Ectodermal cell (in vitro differentiated cells): Measurements from ENCODE around the gene CCL1.

Experiments used
- H3K27ac ChIP-seq: 2 replicates; pipeline ENCODE4 v1.7.0; 2013; ENCODE audit warnings: mild to moderate bottlenecking, low read depth, low read length; ENCODE audit not compliant: insufficient read depth, poor library complexity, severe bottlenecking
- H3K27me3 ChIP-seq: 2 replicates; pipeline ENCODE4 v1.7.0; 2013; ENCODE audit warnings: mild to moderate bottlenecking, low read length; ENCODE audit not compliant: insufficient read depth, control insufficient read depth, poor library complexity, severe bottlenecking
- H3K36me3 ChIP-seq: one replicate; pipeline ENCODE4 v1.7.0; 2013; ENCODE audit warnings: low read length; ENCODE audit not compliant: control insufficient read depth, insufficient read depth
- H3K4me1 ChIP-seq: one replicate; pipeline ENCODE4 v1.7.0; 2013; ENCODE audit warnings: low read length; ENCODE audit not compliant: control insufficient read depth, insufficient read depth
- H3K4me3 ChIP-seq: 2 replicates; pipeline ENCODE4 v1.7.0; 2013; ENCODE audit warnings: low read depth, low read length, control low read depth; ENCODE audit not compliant: insufficient read depth
- H3K9me3 ChIP-seq: 2 replicates; pipeline ENCODE4 v1.7.0; 2013; ENCODE audit warnings: mild to moderate bottlenecking, low read length, moderate library complexity; ENCODE audit not compliant: control insufficient read depth
- WGBS, 2 experiments: methylation state at CpG; one replicate each; pipeline ENCODE4 v1.1.7; 2013; ENCODE audit warnings: missing lambda C conversion rate in 2 of 2; 5-methylcytosine and 5-hydroxymethylcytosine counted together

Gene CCL1

GRCh38 chr17:34398990-34399389 is 36.0 kb upstream of the CCL1 start:
- Histone ChIP-seq H3K9me3 (no peaks in the 10 kb centered on the region), H3K27me3 (no peaks in the 10 kb centered on the region), H3K4me3 (no peak overlapping the region), H3K36me3 (no peaks in the 10 kb centered on the region), H3K4me1 (no peaks in the 10 kb centered on the region), H3K27ac (no peak overlapping the region)
- 86 to 90% methylated on average over 2 of the region's 2 CpGs for WGBS, 2 experiments

GRCh38 chr17:34397265-34397664 is 34.2 kb upstream of the CCL1 start:
- H3K9me3 ChIP-seq, result no peaks in the 10 kb centered on the region

DNA sequence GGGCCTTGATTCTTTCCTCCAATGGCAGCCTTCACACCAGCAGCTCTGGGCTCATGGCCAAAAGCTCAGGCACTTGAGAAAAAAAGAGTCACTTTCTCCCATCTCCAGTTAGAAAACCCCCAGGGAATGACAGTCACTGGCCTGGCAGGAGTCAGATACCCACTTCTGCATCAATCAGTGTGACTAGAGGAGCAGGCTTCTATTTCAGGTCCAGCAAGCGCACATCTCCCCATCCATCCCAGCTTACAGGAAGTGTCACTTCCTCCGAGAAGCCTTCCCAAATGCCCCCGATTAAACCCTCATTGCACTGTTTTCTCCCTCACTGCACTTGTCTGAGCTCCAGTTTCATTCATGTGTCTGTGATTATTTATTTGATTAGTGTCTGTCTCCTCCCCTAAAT is 30.4 kb upstream of the CCL1 start:
- H3K9me3 ChIP-seq, result no peaks in the 10 kb centered on the region
- H3K4me3 ChIP-seq, result no peak overlapping the region
- 95 to 96% methylated on average over 3 of the region's 3 CpGs for WGBS, 2 experiments
- H3K36me3 ChIP-seq, result no peaks in the 10 kb centered on the region
- no peak overlapping the region for H3K27ac ChIP-seq
- no peaks in the 10 kb centered on the region for H3K4me1 ChIP-seq
- no peaks in the 10 kb centered on the region for H3K27me3 ChIP-seq

More at GRCh38 chr17:34397265-34397664, 34.2 kb upstream of the CCL1 start:
- no peaks in the 10 kb centered on the region for H3K27me3 ChIP-seq
- H3K36me3 ChIP-seq, result no peaks in the 10 kb centered on the region
- H3K4me1 ChIP-seq, result no peaks in the 10 kb centered on the region
- H3K4me3 ChIP-seq, result no peak overlapping the region
- no peak overlapping the region for H3K27ac ChIP-seq

GRCh38 chr17:34391241-34391640 is 28.2 kb upstream of the CCL1 start:
- Histone ChIP-seq H3K9me3 (no peaks in the 10 kb centered on the region), H3K27me3 (no peaks in the 10 kb centered on the region), H3K4me1 (no peaks in the 10 kb centered on the region), H3K4me3 (no peak overlapping the region), H3K36me3 (no peaks in the 10 kb centered on the region), H3K27ac (no peak overlapping the region)
- WGBS, 2 experiments, result 72 to 74% methylated on average over 2 of the region's 2 CpGs

DNA sequence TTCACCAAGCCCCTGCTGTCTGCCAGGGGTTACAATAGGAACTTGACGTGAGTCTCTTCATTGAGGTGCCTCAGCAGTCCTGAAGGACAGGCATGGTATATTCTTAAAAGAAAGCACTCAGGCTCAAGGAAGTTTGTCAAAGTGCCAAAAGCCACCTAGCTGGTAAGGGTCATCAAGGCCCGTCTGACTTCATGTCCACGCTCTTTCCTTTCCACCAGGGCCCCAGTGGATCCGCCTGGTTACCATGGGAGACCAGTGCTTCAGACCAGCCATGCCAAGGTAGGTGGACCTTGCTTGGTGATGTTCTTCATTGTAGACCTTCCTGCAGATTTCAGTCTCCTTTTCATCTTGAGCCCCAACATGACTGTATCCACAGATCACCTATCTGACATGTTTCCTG is 27.6 kb upstream of the CCL1 start:
- Histone ChIP-seq H3K36me3 (no peaks in the 10 kb centered on the region), H3K4me3 (no peak overlapping the region), H3K27me3 (no peaks in the 10 kb centered on the region), H3K4me1 (no peaks in the 10 kb centered on the region), H3K27ac (no peak overlapping the region), H3K9me3 (no peaks in the 10 kb centered on the region)
- 81 to 84% methylated on average over 4 of the region's 4 CpGs for WGBS, 2 experiments

- WGBS, 2 experiments, result 93 to 94% methylated on average over 6 of the region's 6 CpGs
- no peaks in the 10 kb centered on the region for H3K27me3 ChIP-seq
- no peaks in the 10 kb centered on the region for H3K4me1 ChIP-seq
- no peaks in the 10 kb centered on the region for H3K9me3 ChIP-seq
- H3K36me3 ChIP-seq, result no peaks in the 10 kb centered on the region
- H3K27ac ChIP-seq, result no peak overlapping the region
- H3K4me3 ChIP-seq, result no peak overlapping the region
Measured at GRCh38 chr17:34389126-34389750, 26.2 kb upstream of the CCL1 start.

DNA sequence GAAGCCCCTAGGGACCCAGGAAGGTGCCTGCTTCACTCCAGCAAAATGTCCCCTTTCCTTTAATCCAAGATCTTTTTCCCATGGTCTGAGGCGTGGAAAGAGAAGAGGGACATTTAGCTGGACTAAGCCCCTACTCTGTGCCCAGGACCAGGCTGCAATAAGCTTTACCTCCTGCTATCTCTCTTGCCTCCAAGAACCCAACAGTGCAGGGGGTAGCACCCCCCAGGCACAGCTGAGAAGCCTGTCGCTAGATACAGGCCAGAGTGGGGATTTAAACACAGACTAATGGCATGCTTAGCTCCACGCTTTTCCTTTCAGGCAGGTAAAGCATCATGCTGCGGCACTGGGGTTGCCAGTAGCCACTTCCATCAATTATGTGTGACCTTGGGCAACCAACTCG is 24.5 kb upstream of the CCL1 start:
- Histone ChIP-seq H3K27me3 (no peaks in the 10 kb centered on the region), H3K9me3 (no peaks in the 10 kb centered on the region), H3K4me3 (no peak overlapping the region), H3K36me3 (no peaks in the 10 kb centered on the region), H3K4me1 (no peaks in the 10 kb centered on the region), H3K27ac (no peak overlapping the region)
- 75 to 82% methylated on average over 3 to 5 of the region's 5 CpGs for WGBS, 2 experiments

- Histone ChIP-seq H3K36me3 (no peaks in the 10 kb centered on the region), H3K4me3 (no peak overlapping the region), H3K27me3 (no peaks in the 10 kb centered on the region), H3K4me1 (no peaks in the 10 kb centered on the region), H3K9me3 (no peaks in the 10 kb centered on the region), H3K27ac (no peak overlapping the region)
- 89 to 98% methylated on average over 4 to 5 of the region's 5 CpGs for WGBS, 2 experiments
Measured at GRCh38 chr17:34386697-34387550, 23.9 kb upstream of the CCL1 start.

DNA sequence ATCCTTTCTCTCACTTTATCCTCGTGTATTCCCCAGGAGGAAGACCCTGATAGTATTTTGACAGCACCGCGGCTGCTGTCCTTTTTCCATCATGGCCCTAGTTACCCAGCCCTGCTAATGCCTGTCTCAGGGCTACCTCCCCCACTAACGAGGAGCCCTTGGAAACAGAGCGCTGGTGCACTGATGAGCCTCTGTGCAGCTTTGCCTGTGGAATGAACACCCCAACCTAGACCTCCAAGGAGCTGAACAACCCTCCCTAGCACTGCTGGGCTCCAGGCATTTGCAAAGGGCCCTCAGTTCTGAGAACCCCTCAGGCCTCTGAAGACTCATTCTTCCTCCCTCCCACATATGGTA is 23.3 kb upstream of the CCL1 start:
- WGBS, 2 experiments, result 91 to 94% methylated on average over 5 of the region's 5 CpGs
- Histone ChIP-seq H3K4me3 (no peak overlapping the region), H3K36me3 (no peaks in the 10 kb centered on the region), H3K9me3 (no peaks in the 10 kb centered on the region), H3K4me1 (no peaks in the 10 kb centered on the region), H3K27ac (no peak overlapping the region), H3K27me3 (no peaks in the 10 kb centered on the region)

- 76 to 90% methylated on average over 8 to 9 of the region's 9 CpGs for WGBS, 2 experiments
- H3K4me1 ChIP-seq, result no peaks in the 10 kb centered on the region
- no peaks in the 10 kb centered on the region for H3K36me3 ChIP-seq
- H3K27me3 ChIP-seq, result no peaks in the 10 kb centered on the region
- no peak overlapping the region for H3K27ac ChIP-seq
- no peaks in the 10 kb centered on the region for H3K9me3 ChIP-seq
- no peak overlapping the region for H3K4me3 ChIP-seq
Measured at GRCh38 chr17:34384822-34385605, 22.0 kb upstream of the CCL1 start.
